HEK293T (cell line): ENCODE measurements around the gene MFSD6.

ENCODE experiments used
- CTCF ChIA-PET: fragments of 350-600 bp; formaldehyde crosslinking; extraction: SDS; loops from one replicate; lab custom pipeline; 2021; ENCODE audit warnings: antibody characterized with exemption, inconsistent platforms; lab: Yijun Ruan, JAX
- POLR2A ChIA-PET: fragments of 350-600 bp; formaldehyde crosslinking; extraction: SDS; loops from one replicate; lab custom pipeline; 2020; ENCODE audit warnings: antibody characterized with exemption, inconsistent platforms; lab: Yijun Ruan, JAX
- DNase-seq: peaks from one replicate; pipeline ENCODE4 v3.0.0; 2012; ENCODE audit warnings: mixed read lengths; ENCODE audit errors: extremely low spot score
- ARNT ChIP-seq: fragments of 450-650 bp; IDR thresholded peaks from 2 replicates; pipeline ENCODE4 v1.6.1; 2017; ENCODE audit warnings: mild to moderate bottlenecking
- BHLHE40 ChIP-seq: fragments of 450-650 bp; IDR thresholded peaks from 2 replicates; pipeline ENCODE4 v1.6.1; 2016; ENCODE audit warnings: mild to moderate bottlenecking, moderate library complexity, borderline replicate concordance
- CTBP1 ChIP-seq: fragments of 450-650 bp; IDR thresholded peaks from 2 replicates; pipeline ENCODE4 v1.6.1; 2016; ENCODE audit warnings: borderline replicate concordance
- ELF4 ChIP-seq: fragments of 450-650 bp; IDR thresholded peaks from 2 replicates; pipeline ENCODE4 v1.6.1; 2017; ENCODE audit warnings: antibody characterized with exemption
- FOXA1 ChIP-seq: fragments of 450-650 bp; IDR thresholded peaks from 2 replicates; pipeline ENCODE4 v1.6.1; 2016; ENCODE audit warnings: mild to moderate bottlenecking
- FOXK2 ChIP-seq: fragments of 450-650 bp; IDR thresholded peaks from 2 replicates; pipeline ENCODE4 v1.6.1; 2016; ENCODE audit warnings: mild to moderate bottlenecking
- FOXM1 ChIP-seq: fragments of 450-650 bp; IDR thresholded peaks from 2 replicates; pipeline ENCODE4 v1.6.1; 2017; ENCODE audit warnings: mild to moderate bottlenecking, borderline replicate concordance
- HDGF ChIP-seq: fragments of 450-650 bp; IDR thresholded peaks from 2 replicates; pipeline ENCODE4 v1.6.1; 2017; ENCODE audit warnings: antibody characterized with exemption, borderline replicate concordance
- L3MBTL2 ChIP-seq: fragments of 450-650 bp; conservative IDR thresholded peaks from 2 replicates; pipeline ENCODE4 v1.6.1; 2016; ENCODE audit warnings: mild to moderate bottlenecking
- LEF1 ChIP-seq: fragments of 450-650 bp; IDR thresholded peaks from 2 replicates; pipeline ENCODE4 v1.6.1; 2017; ENCODE audit warnings: mild to moderate bottlenecking, borderline replicate concordance
- NFRKB ChIP-seq: fragments of 450-650 bp; IDR thresholded peaks from 2 replicates; pipeline ENCODE4 v1.6.1; 2016; ENCODE audit warnings: mild to moderate bottlenecking, moderate library complexity
- PKNOX1 ChIP-seq: fragments of 450-650 bp; IDR thresholded peaks from 2 replicates; pipeline ENCODE4 v1.6.1; 2016
- SP1 ChIP-seq: fragments of 450-650 bp; IDR thresholded peaks from 2 replicates; pipeline ENCODE4 v1.6.1; 2017
- SUZ12 ChIP-seq: fragments of 450-650 bp; IDR thresholded peaks from 2 replicates; pipeline ENCODE4 v1.6.1; 2016; ENCODE audit warnings: mild to moderate bottlenecking
- TARDBP ChIP-seq: fragments of 450-650 bp; IDR thresholded peaks from 2 replicates; pipeline ENCODE4 v1.6.1; 2016
- ZNF384 ChIP-seq: fragments of 450-650 bp; IDR thresholded peaks from 2 replicates; pipeline ENCODE4 v1.6.1; 2016

MFSD6 gene

GRCh38 chr2:190410166-190410565, 2.0 kb downstream of the MFSD6 start:
- DNase-seq: no peak
- no peak for TF ChIP-seq TARDBP
- no peak for TF ChIP-seq HDGF
- no peak for TF ChIP-seq NFRKB
- TF ChIP-seq ELF4: no peak
- TF ChIP-seq ARNT: no peak
- TF ChIP-seq FOXA1: no peak
- no peak for TF ChIP-seq ZNF384
- no peak for TF ChIP-seq L3MBTL2
- no peak for TF ChIP-seq PKNOX1
- TF ChIP-seq BHLHE40: no peak
- no peak for TF ChIP-seq LEF1
- POLR2A ChIA-PET: no interaction called here
- CTCF ChIA-PET: interaction anchor here (0.6 to 0.9 kb wide), 2 partner anchors 119 to 750 kb away, joined by 3 read pairs; no protein-coding TSS in a partner anchor

GRCh38 chr2:190412966-190413365, 4.8 kb downstream of the MFSD6 start:
- no peak for DNase-seq
- TF ChIP-seq ARNT (no peak), BHLHE40 (no peak)
- CTCF ChIA-PET: no interaction called here
- POLR2A ChIA-PET: no interaction called here

GRCh38 chr2:190413421-190413820, 5.3 kb downstream of the MFSD6 start:
- TF ChIP-seq ELF4 (no peak), SUZ12 (no peak), FOXM1 (no peak), L3MBTL2 (no peak), CTBP1 (no peak), NFRKB (no peak), PKNOX1 (no peak), ZNF384 (no peak), TARDBP (no peak), FOXA1 (no peak), FOXK2 (no peak), HDGF (no peak), SP1 (no peak), ARNT (no peak), LEF1 (no peak)
- ChIA-PET CTCF (no interaction called here), POLR2A (no interaction called here)
- no peak for DNase-seq

- ChIA-PET CTCF (no interaction called here), POLR2A (no interaction called here)
- no peak for DNase-seq
- no peak for TF ChIP-seq LEF1
- TF ChIP-seq FOXK2: no peak
- no peak for TF ChIP-seq ARNT
- no peak for TF ChIP-seq PKNOX1
- TF ChIP-seq HDGF: no peak
- TF ChIP-seq BHLHE40: no peak
- no peak for TF ChIP-seq FOXA1
- no peak for TF ChIP-seq CTBP1
- TF ChIP-seq ZNF384: no peak
- no peak for TF ChIP-seq L3MBTL2
- no peak for TF ChIP-seq ELF4
- TF ChIP-seq TARDBP: no peak
- no peak for TF ChIP-seq FOXM1
- no peak for TF ChIP-seq NFRKB
- TF ChIP-seq SP1: no peak
- no peak for TF ChIP-seq SUZ12
Observed at GRCh38 chr2:190415251-190415650, 7.1 kb downstream of the MFSD6 start.

- ChIA-PET POLR2A (no interaction called here), CTCF (no interaction called here)
Observed at GRCh38 chr2:190415794-190416775, 7.9 kb downstream of the MFSD6 start.

GRCh38 chr2:190417045-190417842, 9.1 kb downstream of the MFSD6 start:
- ChIA-PET CTCF (no interaction called here), POLR2A (no interaction called here)
- no peak for DNase-seq
- TF ChIP-seq BHLHE40 (no peak), L3MBTL2 (no peak), LEF1 (no peak), SP1 (no peak), TARDBP (no peak), ZNF384 (no peak), HDGF (no peak), SUZ12 (no peak), ARNT (no peak)

More at GRCh38 chr2:190415794-190416775, 7.9 kb downstream of the MFSD6 start:
- DNase-seq: no peak
- TF ChIP-seq BHLHE40: no peak
